AG20443 (cell line): ENCODE measurements around the gene SUCLG2.

ENCODE experiments used
- DNase-seq: peaks from one replicate; pipeline ENCODE4 v3.0.0; 2012; ENCODE audit warnings: low spot score, mixed read lengths

SUCLG2 gene

GRCh38 chr3:67458408-67458807 lies 196.0 kb downstream of the SUCLG2 start:
- no peak for DNase-seq

- no peak for DNase-seq
Observed at GRCh38 chr3:67453628-67454027, 200.8 kb downstream of the SUCLG2 start.

DNA sequence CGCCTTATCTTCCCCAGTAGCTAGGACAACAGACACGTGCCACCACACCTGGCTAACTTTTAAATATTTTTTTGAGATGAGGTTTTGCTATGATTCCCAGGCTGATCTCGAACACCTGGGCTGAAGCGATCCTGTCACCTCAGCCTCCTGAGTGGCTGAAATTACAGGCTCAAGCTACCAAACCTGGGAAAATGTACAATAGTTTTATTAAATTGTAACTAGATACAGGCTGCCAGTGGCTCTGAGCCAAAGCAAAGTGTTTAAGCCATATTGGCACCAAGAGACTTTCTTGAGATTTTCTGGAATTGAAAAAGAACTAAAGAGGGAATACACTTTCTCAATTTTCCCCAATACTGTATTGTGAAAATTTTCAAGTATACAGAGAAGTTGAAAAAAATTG lies 204.3 kb downstream of the SUCLG2 start:
- no peak for DNase-seq

GRCh38 chr3:67447393-67447792 lies 207.0 kb downstream of the SUCLG2 start:
- DNase-seq = no peak

DNA sequence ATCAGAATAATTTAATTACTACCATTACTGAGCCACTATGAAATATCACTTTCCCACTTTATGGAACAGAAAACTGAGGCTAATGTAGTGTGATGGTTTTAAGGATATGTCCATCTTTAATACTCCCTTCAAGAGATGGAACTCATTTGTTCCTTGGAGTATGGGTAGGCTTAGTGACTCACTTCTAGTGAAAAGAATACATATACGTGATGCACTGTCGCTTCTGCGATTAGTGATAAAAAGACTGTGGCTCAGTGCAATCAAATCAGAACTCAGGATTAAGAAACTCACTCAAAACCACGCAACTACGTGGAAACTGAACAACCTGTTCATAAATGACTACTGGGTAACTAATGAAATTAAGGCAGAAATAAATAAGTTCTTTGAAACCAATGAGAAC lies 216.6 kb downstream of the SUCLG2 start:
- DNase-seq = no peak

DNA sequence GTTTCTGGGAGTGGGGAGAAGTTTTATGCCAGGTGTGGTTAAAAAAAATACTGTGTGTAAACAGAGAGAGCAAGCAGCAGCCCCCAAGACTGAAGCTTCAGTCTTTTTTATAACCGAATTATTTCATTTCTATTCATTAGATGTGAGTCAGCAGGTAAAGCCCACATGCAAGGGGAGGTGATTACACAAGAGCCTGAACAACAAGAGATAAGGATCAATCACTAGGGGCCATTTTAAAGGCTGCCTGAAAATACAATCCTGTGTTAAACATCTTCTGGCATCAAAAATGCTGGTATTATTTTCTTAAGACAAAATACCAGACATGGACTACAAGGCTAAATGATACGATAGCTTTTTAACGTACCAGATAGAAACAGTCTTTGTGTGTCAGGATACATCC lies 217.3 kb downstream of the SUCLG2 start:
- DNase-seq = no peak

- no peak for DNase-seq
Observed at GRCh38 chr3:67433109-67433508, 221.3 kb downstream of the SUCLG2 start.

DNA sequence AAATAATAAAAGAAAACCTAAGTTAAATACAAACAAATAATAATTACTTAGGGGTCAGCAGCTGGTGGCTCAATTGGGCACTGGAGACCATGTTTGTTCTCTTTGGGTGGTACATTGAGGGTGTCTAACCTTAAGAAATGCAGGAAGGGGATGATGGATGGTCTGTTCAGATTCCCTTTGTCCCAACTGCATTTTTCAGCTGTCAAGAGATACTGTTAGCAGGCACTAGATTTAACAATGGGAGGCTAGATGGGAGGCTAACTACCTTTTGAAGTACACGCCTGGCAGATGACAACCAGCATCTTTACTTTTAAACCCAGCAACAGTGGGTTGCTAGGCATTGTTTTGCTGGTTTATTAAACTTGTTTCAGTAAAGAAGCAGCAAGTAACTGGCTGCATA lies 222.5 kb downstream of the SUCLG2 start:
- no peak for DNase-seq

GRCh38 chr3:67423722-67424121 lies 230.7 kb downstream of the SUCLG2 start:
- no peak for DNase-seq

GRCh38 chr3:67421912-67422311 lies 232.5 kb downstream of the SUCLG2 start:
- DNase-seq = no peak

DNA sequence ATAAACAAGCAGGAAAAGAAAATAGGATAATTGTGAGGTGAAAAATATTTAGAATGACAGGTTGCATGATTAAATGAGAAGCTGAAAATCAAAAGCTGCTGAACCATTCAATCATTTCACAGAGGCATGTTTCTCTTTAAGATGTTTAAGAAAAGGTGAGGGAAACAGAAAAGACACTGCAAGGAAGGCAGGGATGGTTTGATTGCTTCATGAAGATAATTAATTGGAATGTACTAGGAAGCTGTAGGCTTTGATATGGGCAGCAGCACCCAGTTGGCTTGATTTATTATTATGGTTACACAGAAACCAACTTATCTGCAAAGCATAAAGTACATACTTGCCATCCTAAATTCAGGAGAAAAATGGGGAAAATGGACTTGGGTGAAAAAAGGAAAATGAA lies 234.6 kb downstream of the SUCLG2 start:
- no peak for DNase-seq

DNA sequence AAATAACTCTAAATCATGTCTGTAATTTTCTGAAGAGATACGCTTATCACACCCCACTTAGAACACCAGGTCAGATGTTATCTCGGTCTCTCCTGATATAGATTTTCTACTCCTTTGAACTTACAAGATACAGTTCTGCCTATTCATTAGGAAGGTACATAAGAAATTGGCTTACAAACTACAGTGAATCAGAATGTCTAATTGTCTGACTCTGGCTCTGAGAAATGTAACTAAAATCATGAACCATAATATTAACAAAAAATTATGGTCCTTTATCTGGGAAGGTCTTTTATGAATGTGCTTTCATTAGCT lies 235.2 kb downstream of the SUCLG2 start:
- DNase-seq = no peak

GRCh38 chr3:67418426-67419217 lies 235.8 kb downstream of the SUCLG2 start:
- peak; percentile 20 for DNase-seq

GRCh38 chr3:67416703-67417102 lies 237.7 kb downstream of the SUCLG2 start:
- DNase-seq = no peak

GRCh38 chr3:67415511-67415910 lies 238.9 kb downstream of the SUCLG2 start:
- peak; percentile 11 for DNase-seq

DNA sequence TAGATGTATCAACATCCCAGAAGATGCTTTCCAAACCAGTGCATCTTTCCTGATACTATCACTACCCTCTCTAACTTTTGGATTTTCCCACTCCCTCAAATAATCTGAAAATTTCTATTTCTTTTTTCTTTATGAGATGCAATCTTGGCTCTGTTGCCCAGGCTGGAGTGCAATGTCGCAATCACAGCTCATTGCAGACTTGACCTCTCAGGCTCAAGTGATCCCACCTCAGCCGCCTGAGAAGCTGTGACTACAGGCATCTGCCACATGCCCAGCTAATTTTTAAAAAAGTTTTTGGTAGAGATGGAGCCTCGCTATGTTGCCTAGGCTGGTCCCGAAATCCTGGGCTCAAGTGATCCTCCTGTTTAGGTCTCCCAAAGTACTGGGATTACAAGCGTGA lies 239.7 kb downstream of the SUCLG2 start:
- DNase-seq = no peak

GRCh38 chr3:67405193-67405592 lies 249.2 kb downstream of the SUCLG2 start:
- no peak for DNase-seq

- DNase-seq = no peak
Observed at GRCh38 chr3:67402873-67403272, 251.5 kb downstream of the SUCLG2 start.

DNA sequence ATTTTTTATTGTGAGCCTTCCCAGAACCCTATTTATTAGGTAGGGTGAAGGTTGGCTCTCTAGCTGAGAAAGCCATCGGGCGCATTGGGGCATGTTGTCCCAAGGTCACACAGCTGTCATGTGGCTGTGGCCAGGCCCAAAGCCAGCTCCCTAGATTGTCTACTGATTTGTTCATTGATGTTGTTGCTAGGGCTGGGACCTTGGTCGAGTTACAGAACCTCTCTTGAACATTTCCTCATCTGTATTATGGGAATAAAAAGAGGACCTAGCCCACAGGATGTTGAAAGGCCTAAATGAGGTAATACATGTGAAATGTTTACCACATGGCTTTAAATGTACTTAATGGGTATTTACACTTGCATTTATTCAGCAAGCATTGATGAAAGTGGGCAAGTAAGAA lies 252.5 kb downstream of the SUCLG2 start:
- no peak for DNase-seq

GRCh38 chr3:67400476-67400875 lies 253.9 kb downstream of the SUCLG2 start:
- no peak for DNase-seq

DNA sequence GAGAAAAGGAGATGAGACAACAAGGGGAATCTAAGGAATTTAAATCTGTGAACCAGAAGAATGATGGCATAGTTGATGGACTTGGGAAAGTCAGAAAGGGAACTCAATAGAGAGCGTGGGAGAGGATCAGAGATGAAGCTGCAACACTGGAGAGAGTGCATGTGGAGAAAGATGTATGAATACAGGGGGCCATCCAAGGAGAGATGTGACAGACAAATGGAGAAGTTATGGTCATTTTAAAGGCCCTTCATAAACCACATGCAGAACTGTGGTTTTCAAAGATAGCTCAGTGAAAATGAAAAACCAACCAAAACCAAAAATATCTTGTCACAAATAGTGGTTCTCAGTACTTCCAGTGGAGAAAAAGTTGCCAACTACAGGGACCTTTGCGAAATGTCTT lies 265.2 kb downstream of the SUCLG2 start:
- no peak for DNase-seq

DNA sequence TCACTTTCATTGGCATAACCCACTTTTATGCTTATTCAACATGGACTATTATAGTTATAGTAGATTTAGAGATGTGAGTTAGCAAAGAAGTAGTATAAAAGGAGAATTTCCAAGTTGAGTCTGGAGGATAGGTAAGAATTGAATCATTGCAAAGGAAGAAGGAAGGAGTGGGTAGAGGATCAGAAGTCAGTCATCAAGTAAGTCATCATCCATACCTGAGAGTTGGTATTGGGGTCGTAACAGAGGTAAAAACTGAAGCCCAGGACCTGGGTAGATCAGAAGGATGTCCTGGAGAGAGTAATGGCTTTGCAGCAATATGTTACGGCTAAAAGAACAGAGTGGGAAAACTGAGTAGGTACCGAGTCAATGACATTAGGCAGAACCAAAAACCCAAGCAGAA lies 265.7 kb downstream of the SUCLG2 start:
- no peak for DNase-seq

DNA sequence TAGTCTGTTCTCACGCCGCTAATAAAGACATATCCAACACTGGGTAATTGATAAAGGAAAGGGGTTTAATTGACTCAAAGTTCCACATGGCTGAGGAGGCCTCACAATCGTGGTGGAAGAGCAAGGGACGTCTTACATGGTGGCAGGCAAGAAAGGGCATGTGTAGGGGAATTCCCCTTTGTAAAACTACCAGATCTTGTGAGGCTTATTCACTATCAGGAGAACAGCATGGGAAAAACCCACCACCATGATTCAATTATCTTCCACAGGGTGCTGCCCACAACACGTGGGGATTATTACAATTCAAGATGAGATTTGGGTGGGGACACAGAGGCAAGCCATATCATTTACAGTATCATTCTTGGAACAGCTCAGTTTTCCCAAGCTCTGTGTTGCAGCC lies 268.0 kb downstream of the SUCLG2 start:
- DNase-seq = no peak

DNA sequence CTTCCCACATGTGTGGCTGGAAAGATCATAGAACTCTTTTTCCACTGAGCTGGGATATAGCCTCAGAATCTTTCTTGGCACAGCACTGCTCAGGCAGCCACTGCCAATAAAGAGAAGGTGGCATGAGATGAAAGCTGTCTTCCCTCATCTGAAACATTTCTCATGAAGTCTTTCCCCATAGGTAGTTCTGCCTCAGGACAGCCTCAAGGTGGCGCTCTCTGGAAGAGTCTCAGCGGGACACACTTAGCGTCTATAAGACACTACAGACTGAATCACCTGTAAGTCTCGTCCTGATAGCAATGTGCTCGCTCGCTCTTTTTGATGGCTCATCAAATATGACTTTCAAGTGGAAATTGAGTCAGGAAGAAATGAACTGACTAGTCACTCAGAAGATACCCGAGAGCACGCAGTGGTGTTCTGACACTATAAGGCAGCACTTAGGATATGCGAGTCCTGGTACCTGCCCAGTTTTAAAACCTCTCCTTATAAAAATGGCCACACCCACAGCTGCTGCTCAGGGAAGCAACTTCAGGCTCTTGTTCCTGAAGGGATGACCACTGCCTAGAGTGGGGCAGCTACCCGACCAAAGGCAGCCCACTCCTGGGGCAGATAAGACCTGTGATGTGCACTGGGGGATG lies 269.5 kb downstream of the SUCLG2 start:
- DNase-seq = peak; percentile 51
